Measurements from ENCODE around the gene OTOA.
"Not testable (repeated sequence)": the region's sequence is repeated elsewhere in the genome, so short reads cannot be mapped to it uniquely, and the experiment has no call there.

OTOA gene

DNA sequence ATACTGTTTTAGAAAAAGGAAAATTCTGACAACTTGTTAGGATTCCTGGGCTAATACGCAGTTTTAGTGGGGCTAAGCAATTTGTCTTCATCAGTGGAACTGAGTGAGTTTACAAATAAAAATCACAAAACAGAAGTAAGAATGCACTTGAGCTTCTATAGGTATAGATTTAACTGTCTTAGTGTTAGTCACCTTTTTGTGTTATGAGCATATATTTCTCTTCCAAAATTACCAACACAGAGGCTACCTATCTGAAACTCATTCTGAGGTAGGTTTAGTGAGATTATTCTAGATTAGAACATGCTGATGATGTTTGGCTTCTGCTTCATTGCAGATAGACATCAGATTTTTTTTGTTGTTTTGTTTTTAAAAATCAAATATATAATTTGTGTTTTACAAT lies 41.2 kb upstream of the OTOA start:
- H3K4me3 ChIP-seq (ENCODE audit: low read depth, low read length): no peak overlapping the region
- TF ChIP-seq CTCF (IDR thresholded peaks at IDR 0.05; ENCODE audit: low read depth, low read length): no peak
- in situ Hi-C loops (cut with HindIII; ENCODE audit: low sequenced_read_pairs): no loop called here
- no peak for DNase-seq (ENCODE audit: low read depth, low spot score)

- H3K4me3 ChIP-seq (ENCODE audit: low read depth, low read length): no peak overlapping the region
- TF ChIP-seq CTCF (IDR thresholded peaks at IDR 0.05; ENCODE audit: low read depth, low read length): no peak
- no peak for DNase-seq (ENCODE audit: low read depth, low spot score)
- in situ Hi-C loops (cut with HindIII; ENCODE audit: low sequenced_read_pairs): no loop called here
Observed at GRCh38 chr16:21625026-21625425, 38.7 kb upstream of the OTOA start.

GRCh38 chr16:21626659-21627277 lies 37.0 kb upstream of the OTOA start:
- in situ Hi-C loops (cut with HindIII; ENCODE audit: low sequenced_read_pairs): no loop called here
- TF ChIP-seq CTCF (IDR thresholded peaks at IDR 0.05; ENCODE audit: low read depth, low read length): no peak
- peak overlapping the region; percentile 3 for H3K4me3 ChIP-seq (ENCODE audit: low read depth, low read length)
- DNase-seq (ENCODE audit: low read depth, low spot score): peak; percentile 93

GRCh38 chr16:21628121-21628726 lies 35.5 kb upstream of the OTOA start:
- in situ Hi-C loops (cut with HindIII; ENCODE audit: low sequenced_read_pairs): no loop called here
- H3K4me3 ChIP-seq (ENCODE audit: low read depth, low read length): no peak overlapping the region
- TF ChIP-seq CTCF (IDR thresholded peaks at IDR 0.05; ENCODE audit: low read depth, low read length): no peak
- DNase-seq (ENCODE audit: low read depth, low spot score): peak; percentile 10

DNA sequence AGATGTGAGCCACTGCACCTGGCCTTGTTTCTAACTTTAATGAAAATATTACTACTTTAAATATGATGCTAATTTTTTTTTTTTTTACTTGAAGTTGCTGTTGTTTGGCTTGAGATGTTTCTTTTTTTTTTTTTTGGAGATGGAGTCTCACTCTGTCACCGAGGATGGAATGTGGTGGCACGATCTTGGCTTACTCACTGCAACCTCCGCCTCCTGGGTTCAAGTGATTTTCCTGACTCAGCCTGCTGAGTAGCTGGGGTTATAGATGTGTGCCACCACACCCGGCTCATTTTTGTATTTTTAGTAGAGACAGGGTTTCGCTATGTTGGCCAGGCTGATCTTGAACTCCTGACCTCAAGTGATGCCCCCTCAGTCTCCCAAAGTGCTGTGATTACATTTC lies 35.0 kb upstream of the OTOA start:
- DNase-seq (ENCODE audit: low read depth, low spot score): no peak

DNA sequence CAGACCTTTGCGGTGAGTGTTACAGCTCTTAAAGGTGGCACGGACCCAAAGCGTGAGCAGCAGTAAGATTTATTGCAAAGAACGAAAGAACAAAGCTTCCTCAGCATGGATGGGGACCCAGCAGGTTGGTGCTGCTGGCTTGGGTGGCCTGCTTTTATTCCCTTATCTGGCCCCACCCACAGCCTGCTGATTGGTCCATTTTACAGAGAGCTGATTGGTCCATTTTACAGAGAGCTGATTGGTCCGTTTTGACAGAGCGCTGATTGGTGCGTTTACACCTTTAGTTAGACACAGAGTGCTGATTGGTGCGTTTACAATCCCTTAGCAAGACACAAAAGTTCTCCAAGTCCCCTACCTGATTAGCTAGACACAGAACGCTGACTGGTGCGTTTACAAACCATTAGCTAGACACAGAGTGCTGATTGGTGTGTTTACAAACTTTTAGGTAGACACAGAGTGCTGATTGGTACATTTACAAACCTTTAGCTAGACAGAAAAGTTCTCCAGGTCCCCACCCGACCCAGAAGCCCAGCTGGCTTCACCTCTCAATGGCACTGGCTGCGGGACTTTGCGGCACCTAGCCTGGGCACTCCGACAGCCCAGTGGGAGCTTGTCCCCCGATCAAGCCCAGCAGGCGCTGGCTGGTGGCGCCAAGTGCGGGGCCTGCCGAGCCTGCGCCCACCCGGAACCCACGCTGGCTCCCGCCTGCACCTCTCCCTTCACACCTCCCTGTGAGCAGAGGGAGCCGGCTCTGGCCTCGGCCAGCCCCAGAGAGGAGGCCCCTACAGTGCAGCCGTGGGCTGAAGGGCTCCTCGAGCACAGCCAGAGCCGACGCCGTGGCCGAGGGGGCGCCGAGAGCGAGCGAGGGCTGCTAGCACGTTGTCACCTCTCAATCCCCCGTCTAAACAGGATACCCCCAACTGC lies 33.9 kb upstream of the OTOA start:
- in situ Hi-C loops (cut with HindIII; ENCODE audit: low sequenced_read_pairs); H3K4me3 ChIP-seq (ENCODE audit: low read depth, low read length); DNase-seq (ENCODE audit: low read depth, low spot score): not testable (repeated sequence)

More for the DNA sequence above, 35.0 kb upstream of the OTOA start:
- no peak overlapping the region for H3K4me3 ChIP-seq (ENCODE audit: low read depth, low read length)
- no peak for TF ChIP-seq CTCF (IDR thresholded peaks at IDR 0.05; ENCODE audit: low read depth, low read length)
- in situ Hi-C loops (cut with HindIII; ENCODE audit: low sequenced_read_pairs): no loop called here

GRCh38 chr16:21630866-21631265 lies 32.9 kb upstream of the OTOA start:
- in situ Hi-C loops (cut with HindIII; ENCODE audit: low sequenced_read_pairs); DNase-seq (ENCODE audit: low read depth, low spot score); H3K4me3 ChIP-seq (ENCODE audit: low read depth, low read length): not testable (repeated sequence)

DNA sequence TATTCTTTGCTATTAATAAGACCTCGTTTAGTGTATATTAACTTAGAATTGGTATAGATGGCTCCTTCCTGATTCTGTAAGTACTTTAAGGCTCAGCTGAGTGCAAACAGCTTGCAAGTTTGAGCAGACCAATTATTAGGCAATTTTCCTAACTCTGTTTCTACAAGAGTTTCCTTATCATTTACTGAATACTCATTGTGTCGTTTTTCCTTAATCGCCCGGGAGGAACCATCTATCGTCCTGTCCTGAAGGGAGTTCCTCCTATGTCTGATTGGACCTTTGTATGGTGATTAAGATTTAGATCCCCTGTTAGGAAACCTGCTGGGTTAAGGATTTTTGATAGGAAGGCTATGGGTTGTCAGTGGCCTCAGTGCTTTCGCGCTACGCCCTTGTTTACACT lies 32.4 kb upstream of the OTOA start:
- DNase-seq (ENCODE audit: low read depth, low spot score); in situ Hi-C loops (cut with HindIII; ENCODE audit: low sequenced_read_pairs): not testable (repeated sequence)

DNA sequence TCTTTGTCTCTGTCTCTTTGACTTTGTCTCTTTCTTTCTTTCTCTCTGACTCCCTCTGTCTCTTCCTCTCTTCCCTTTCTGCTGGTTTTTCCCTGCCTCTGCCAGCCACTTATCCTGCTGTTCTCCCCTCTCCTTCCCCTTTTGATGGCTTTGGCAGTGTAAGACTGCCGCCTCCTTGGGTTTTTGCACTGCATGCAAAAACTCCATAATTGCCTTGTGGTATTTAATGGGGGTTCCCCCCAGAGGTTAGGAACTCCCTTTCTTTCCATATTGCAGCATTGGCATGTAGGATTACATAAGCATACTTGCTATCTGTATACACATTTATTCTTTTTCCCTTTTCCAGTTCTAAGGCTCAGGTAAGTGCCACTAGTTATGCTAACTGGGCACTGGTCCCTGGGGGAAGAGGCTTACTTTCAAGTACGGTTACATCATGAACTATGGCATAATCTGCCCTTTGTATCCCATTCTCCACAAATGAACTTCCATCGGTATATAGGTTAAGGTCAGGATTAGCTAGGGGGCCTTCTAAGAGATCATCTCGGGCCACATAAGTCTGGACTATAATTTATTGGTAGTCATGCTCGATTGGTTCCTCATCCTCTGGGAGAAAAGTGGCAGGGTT lies 31.7 kb upstream of the OTOA start:
- in situ Hi-C loops (cut with HindIII; ENCODE audit: low sequenced_read_pairs); DNase-seq (ENCODE audit: low read depth, low spot score); H3K4me3 ChIP-seq (ENCODE audit: low read depth, low read length): not testable (repeated sequence)

More for the DNA sequence above, 32.4 kb upstream of the OTOA start:
- H3K4me3 ChIP-seq (ENCODE audit: low read depth, low read length): not testable (repeated sequence)
